H1 (cell line): ENCODE results near the gene NAA60. TPM values are rescaled to one million over a fixed set of nuclear protein-coding genes. Genes with fewer than 3 reads are reported as not detected.

Experiments used
- CTCF ChIA-PET: fragments of 300-600 bp; sonication (Branson Sonifier 250); formaldehyde crosslinking; loops from one replicate; lab custom pipeline; 2021; ENCODE audit not compliant: partially characterized antibody; lab: Charles Lee
- POLR2A ChIA-PET: fragments of 300-600 bp; sonication (Branson Sonifier 250); formaldehyde crosslinking; loops from one replicate; lab custom pipeline; 2021; ENCODE audit warnings: inconsistent platforms; ENCODE audit not compliant: partially characterized antibody; lab: Charles Lee
- DNase-seq, 2 experiments: peaks; one replicate each; pipeline versions ENCODE4 v3.0.0 to v3.0.0-alpha.2; 2010 to 2022; ENCODE audit warnings: low spot score in 2 of 2, low read depth in 1 of 2, mixed read lengths in 1 of 2
- FAIRE-seq: peaks from 2 replicates; lab custom pipeline; 2011; peaks lifted over from hg19 to GRCh38; lab: Jason Lieb, UNC
- H2AFZ ChIP-seq: 2 replicates; pipeline ENCODE4 v1.8.1; 2012; ENCODE audit warnings: low read length, inconsistent platforms
- H2AK5ac ChIP-seq: 2 replicates; pipeline ENCODE4 v1.6.1; 2013; ENCODE audit warnings: low read depth, low read length
- H2BK120ac ChIP-seq: replicated peaks from 2 replicates; pipeline ENCODE3; 2013; ENCODE audit warnings: low read depth, low read length, inconsistent platforms
- H2BK12ac ChIP-seq: 2 replicates; pipeline ENCODE4 v1.6.1; 2013; ENCODE audit warnings: low read depth, low read length
- H2BK15ac ChIP-seq: 2 replicates; pipeline ENCODE4 v1.6.1; 2013; ENCODE audit warnings: low read length
- H2BK20ac ChIP-seq: 2 replicates; pipeline ENCODE4 v1.6.1; 2013; ENCODE audit warnings: low read length
- H2BK5ac ChIP-seq: 2 replicates; pipeline ENCODE4 v1.6.1; 2013; ENCODE audit warnings: low read depth, low read length
- H3K14ac ChIP-seq: 2 replicates; pipeline ENCODE4 v1.6.1; 2013; ENCODE audit warnings: inconsistent platforms; ENCODE audit not compliant: insufficient read length
- H3K18ac ChIP-seq: 2 replicates; pipeline ENCODE4 v1.6.1; 2013; ENCODE audit warnings: low read length; ENCODE audit errors: extremely low read depth
- H3K23ac ChIP-seq: 2 replicates; pipeline ENCODE4 v1.6.1; 2013; ENCODE audit warnings: inconsistent platforms; ENCODE audit not compliant: insufficient read length
- H3K23me2 ChIP-seq: 2 replicates; pipeline ENCODE4 v1.6.1; 2013; ENCODE audit warnings: low read depth, low read length
- H3K27ac ChIP-seq: 2 replicates; pipeline ENCODE4 v1.6.1; 2011; ENCODE audit warnings: low read depth, low read length, inconsistent platforms
- H3K27me3 ChIP-seq, 4 experiments: replicated peaks in 1 of 4; 1 replicate in 1 of 4; 2 replicates in 3 of 4; pipeline versions ENCODE4 v1.6.1 to v1.8.1; 2011 to 2013; ENCODE audit warnings: low read length in 3 of 4, mild to moderate bottlenecking in 3 of 4, inconsistent platforms in 2 of 4, mixed read lengths in 2 of 4, moderate library complexity in 1 of 4; ENCODE audit not compliant: control insufficient read depth in 3 of 4, insufficient read depth in 3 of 4; ENCODE audit errors: extremely low read depth in 1 of 4
- H3K36me3 ChIP-seq, 4 experiments: 2 replicates each; pipeline versions ENCODE4 v1.6.1 to v1.8.1; 2011 to 2013; ENCODE audit warnings: mild to moderate bottlenecking in 4 of 4, low read length in 3 of 4, moderate library complexity in 2 of 4, control low read depth in 1 of 4, inconsistent platforms in 1 of 4; ENCODE audit not compliant: insufficient read depth in 4 of 4, control insufficient read depth in 2 of 4
- H3K4ac ChIP-seq: replicated peaks from 2 replicates; pipeline ENCODE3; 2013; ENCODE audit warnings: low read length, low read depth, mixed read lengths, inconsistent platforms; ENCODE audit not compliant: insufficient read length
- H3K4me1 ChIP-seq, 4 experiments: replicated peaks in 1 of 4; 1 replicate in 1 of 4; 2 replicates in 3 of 4; pipeline versions ENCODE4 v1.6.1 to v1.8.1; 2011 to 2013; ENCODE audit warnings: low read length in 3 of 4, inconsistent platforms in 2 of 4, mixed read lengths in 1 of 4; ENCODE audit not compliant: insufficient read depth in 4 of 4, control insufficient read depth in 3 of 4
- H3K4me2 ChIP-seq, 2 experiments: 2 replicates each; pipeline versions ENCODE4 v1.6.1 to v1.8.1; 2011 to 2013; ENCODE audit warnings: low read depth in 2 of 2, low read length in 2 of 2, control low read depth in 1 of 2, inconsistent platforms in 1 of 2, mild to moderate bottlenecking in 1 of 2; ENCODE audit not compliant: insufficient read depth in 1 of 2
- H3K4me3 ChIP-seq, 4 experiments: fragments of 200-600, 300-600 bp in 1 of 4; sonication (generic), shearing (Covaris generic), sonication (Bioruptor Twin) in 1 of 4; 2 replicates each; pipeline versions ENCODE4 v1.5.1 to v1.8.1; 2011 to 2016; ENCODE audit warnings: low read length in 4 of 4, low read depth in 3 of 4, control low read depth in 2 of 4, inconsistent platforms in 2 of 4, mild to moderate bottlenecking in 2 of 4, mixed read lengths in 1 of 4, moderate library complexity in 1 of 4; ENCODE audit not compliant: insufficient read depth in 2 of 4; ENCODE audit errors: extremely low read depth in 1 of 4
- H3K56ac ChIP-seq: replicated peaks from 2 replicates; pipeline ENCODE3; 2013; ENCODE audit warnings: low read depth, mild to moderate bottlenecking, mixed read lengths, low read length, inconsistent platforms; ENCODE audit not compliant: insufficient read length
- H3K79me1 ChIP-seq: 2 replicates; pipeline ENCODE4 v1.6.1; 2013; ENCODE audit warnings: low read depth, low read length, control low read depth
- H3K79me2 ChIP-seq, 2 experiments: 2 replicates each; pipeline versions ENCODE4 v1.6.1 to v1.8.1; 2012 to 2013; ENCODE audit warnings: low read length in 2 of 2, mild to moderate bottlenecking in 2 of 2, inconsistent platforms in 1 of 2; ENCODE audit not compliant: insufficient read depth in 2 of 2, control insufficient read depth in 1 of 2
- H3K9ac ChIP-seq, 4 experiments: replicated peaks in 1 of 4; 1 replicate in 1 of 4; 2 replicates in 3 of 4; pipeline versions ENCODE4 v1.6.1 to v1.8.1; 2011 to 2013; ENCODE audit warnings: low read depth in 3 of 4, low read length in 3 of 4, control low read depth in 2 of 4, mild to moderate bottlenecking in 2 of 4, moderate library complexity in 2 of 4, inconsistent platforms in 1 of 4; ENCODE audit errors: extremely low read depth in 1 of 4
- H3K9me3 ChIP-seq, 2 experiments: 2 replicates each; pipeline versions ENCODE4 v1.6.1 to v1.8.1; 2012 to 2013; ENCODE audit warnings: mild to moderate bottlenecking in 2 of 2, moderate library complexity in 2 of 2, control low read depth in 1 of 2, inconsistent platforms in 1 of 2, low read depth in 1 of 2, low read length in 1 of 2, mixed read lengths in 1 of 2; ENCODE audit not compliant: insufficient read depth in 2 of 2
- H4K20me1 ChIP-seq, 2 experiments: replicated peaks in 1 of 2; 2 replicates each; pipeline versions ENCODE3 to v1.8.1; 2011 to 2013; ENCODE audit warnings: inconsistent platforms in 2 of 2, low read length in 2 of 2, mild to moderate bottlenecking in 1 of 2; ENCODE audit not compliant: insufficient read depth in 2 of 2, control insufficient read depth in 1 of 2
- H4K5ac ChIP-seq: 2 replicates; pipeline ENCODE4 v1.6.1; 2013; ENCODE audit warnings: low read length, low read depth, mixed read lengths, inconsistent platforms; ENCODE audit not compliant: insufficient read length
- H4K8ac ChIP-seq: 2 replicates; pipeline ENCODE4 v1.8.0; 2013; ENCODE audit warnings: mild to moderate bottlenecking, moderate library complexity, low read length, inconsistent platforms; ENCODE audit not compliant: insufficient read depth; ENCODE audit errors: extremely low read depth
- H4K91ac ChIP-seq: replicated peaks from 2 replicates; pipeline ENCODE3; 2013; ENCODE audit warnings: low read length, mixed read lengths, inconsistent platforms; ENCODE audit not compliant: insufficient read length
- ATF2 ChIP-seq: IDR thresholded peaks from 2 replicates; pipeline ENCODE4 v1.6.1; 2012; ENCODE audit warnings: low read length, inconsistent platforms
- ATF3 ChIP-seq: IDR thresholded peaks from 2 replicates; pipeline ENCODE4 v1.6.1; 2011; ENCODE audit warnings: low read depth, mild to moderate bottlenecking, low read length; ENCODE audit not compliant: insufficient read depth
- GTF2F1 ChIP-seq: IDR thresholded peaks from 2 replicates; pipeline ENCODE4 v1.6.1; 2012; ENCODE audit warnings: low read depth, low read length, improper control_type of control experiment, borderline replicate concordance
- KDM1A ChIP-seq: fragments of 200-600, 300-600 bp; sonication (generic); IDR thresholded peaks from 2 replicates; pipeline ENCODE4 v1.7.1; 2016; ENCODE audit warnings: mild to moderate bottlenecking, low read length, borderline replicate concordance
- KDM4A ChIP-seq: IDR thresholded peaks from one replicate; pipeline ENCODE4 v1.7.1; 2012; ENCODE audit warnings: low read depth, mild to moderate bottlenecking, moderate library complexity, low read length, inconsistent platforms; ENCODE audit not compliant: severe bottlenecking
- NANOG ChIP-seq: IDR thresholded peaks from 2 replicates; pipeline ENCODE4 v1.6.1; 2011; ENCODE audit warnings: low read length, low read depth, mild to moderate bottlenecking, inconsistent platforms; ENCODE audit not compliant: insufficient read depth, poor library complexity, severe bottlenecking
- ZNF274 ChIP-seq: IDR thresholded peaks from 2 replicates; pipeline ENCODE4 v1.7.0; 2012; ENCODE audit warnings: low read length, borderline replicate concordance; ENCODE audit errors: extremely low read depth
- WGBS, 2 experiments: shearing (Covaris generic) in 1 of 2; methylation state at CpG; one replicate each; pipeline versions ENCODE4 v1.1.6 to v1.1.7; 2013 to 2015; ENCODE audit warnings: low lambda C conversion rate in 2 of 2, mixed read lengths in 2 of 2, inconsistent platforms in 1 of 2, low coverage in 1 of 2, missing lambda C conversion rate in 1 of 2; ENCODE audit not compliant: insufficient replicate concordance in 2 of 2, insufficient coverage in 1 of 2, insufficient read length in 1 of 2; ENCODE audit errors: extremely low coverage in 1 of 2, missing lambda C conversion rate in 1 of 2; 5-methylcytosine and 5-hydroxymethylcytosine counted together
- polyA plus RNA-seq, 7 experiments: library from polyadenylated mRNA; depleted of rRNA in 3 of 7; stranded (reverse) in 5 of 7; unstranded in 2 of 7; fragments of >200 nt in 5 of 7; fragments of 200-250 nt in 2 of 7; gene quantifications; 1 replicate in 5 of 7; 2 replicates in 1 of 7; 4 replicates in 1 of 7; pipeline versions ENCODE4 v1.2.1 to v1.2.3, GENCODE V29; 2011 to 2013; ENCODE audit warnings: missing spikeins in 2 of 7, mixed read lengths in 2 of 7
- total RNA-seq: library from RNA; stranded (reverse); fragmentation: NEBNext Ultra II Directional; extraction: Animal tissue kit (Norgen Biotek cat#: 25700); gene quantifications from 2 replicates; pipeline ENCODE4 v1.2.1, GENCODE V29; 2021

NAA60 gene
- total and polyA plus RNA-seq, 2 of the 8 experiments (the other 6 are each of a cell fraction or from before 2014, with no cell fraction given): 34.1 to 47.6 TPM

- POLR2A ChIA-PET: no interaction called here
- Histone ChIP-seq H3K4me1 (no peaks in the 10 kb centered on the region), H3K23ac (no peak overlapping the region), H4K20me1 (no peaks in the 10 kb centered on the region), H2BK12ac (no peak overlapping the region), H3K14ac (no peak overlapping the region), H2AFZ (no peak overlapping the region), H3K27ac (no peak overlapping the region), H3K36me3 (peaks cover 0 to 25% (median 11%) of the 10 kb centered on the region in 4 experiments; a peak in 5 of 8 replicates), H4K91ac (no peak overlapping the region), H3K27me3 (no peaks in the 10 kb centered on the region), H4K5ac (no peak overlapping the region), H3K18ac (no peak overlapping the region), H3K4me2 (no peak overlapping the region), H4K8ac (no peak overlapping the region), H3K79me1 (no peaks in the 10 kb centered on the region), H3K56ac (no peak overlapping the region), H2BK15ac (no peak overlapping the region), H2BK120ac (no peak overlapping the region), H3K4ac (no peak overlapping the region), H2BK20ac (no peak overlapping the region), H2AK5ac (no peak overlapping the region), H3K4me3 (no peak overlapping the region), H3K79me2 (no peaks in the 10 kb centered on the region), H3K23me2 (no peaks in the 10 kb centered on the region), H2BK5ac (no peak overlapping the region), H3K9ac (no peak overlapping the region), H3K9me3 (no peaks in the 10 kb centered on the region)
- CTCF ChIA-PET: interaction anchor here (0.8 to 1.3 kb wide), 5 partner anchors 7 to 253 kb away, joined by 3 to 4 read pairs (median 3); no protein-coding TSS in a partner anchor
- no peak for DNase-seq
- FAIRE-seq: no peak
- TF ChIP-seq KDM4A (no peak), KDM1A (no peak), NANOG (no peak), ATF3 (no peak), GTF2F1 (no peak), ATF2 (no peak), ZNF274 (no peak)
- WGBS, 2 experiments: 86% methylated on average over 2 of the region's 2 CpGs; no CpG with 5 or more reads in 1 of the 2 experiments
These were observed 76.1 kb downstream of the NAA60 start for GRCh38 chr16:3519581-3519980.
